HepG2 (cell line): ENCODE data around the gene GAN. TPM values are rescaled to one million over a fixed set of nuclear protein-coding genes. Genes with fewer than 3 reads are reported as not detected.

ENCODE experiments used
- ARNTL ChIP-seq: sonication (generic); formaldehyde crosslinking; IDR thresholded peaks from 2 replicates; pipeline ENCODE4 v1.4.0; 2020; ENCODE audit warnings: mild to moderate bottlenecking, missing genetic modification reagents
- DR1 ChIP-seq: sonication (generic); formaldehyde crosslinking; IDR thresholded peaks from 2 replicates; pipeline ENCODE4 v1.8.0; 2021; ENCODE audit warnings: mild to moderate bottlenecking, missing genetic modification reagents, inconsistent platforms
- ELF1 ChIP-seq: sonication (generic); formaldehyde crosslinking; IDR thresholded peaks from 2 replicates; pipeline ENCODE4 v1.4.0; 2020; ENCODE audit warnings: missing genetic modification reagents
- IKZF4 ChIP-seq: sonication (generic); formaldehyde crosslinking; IDR thresholded peaks from 2 replicates; pipeline ENCODE4 v1.5.1; 2020; ENCODE audit warnings: borderline replicate concordance, mild to moderate bottlenecking, low read depth, missing genetic modification reagents; ENCODE audit errors: not compliant biosample characterization
- ISX ChIP-seq: sonication (generic); formaldehyde crosslinking; conservative IDR thresholded peaks from 2 replicates; pipeline ENCODE4 v1.5.0; 2020; ENCODE audit warnings: missing genetic modification reagents
- KLF11 ChIP-seq: IDR thresholded peaks from 2 replicates; pipeline ENCODE4 v1.6.1; 2016; ENCODE audit warnings: missing compliant biosample characterization
- NFIC ChIP-seq: IDR thresholded peaks from 2 replicates; pipeline ENCODE4 v1.6.1; 2012; ENCODE audit warnings: mild to moderate bottlenecking, low read length, inconsistent platforms
- PHB2 ChIP-seq: fragments of 450-650 bp; IDR thresholded peaks from 2 replicates; pipeline ENCODE4 v1.6.1; 2018; ENCODE audit not compliant: partially characterized antibody
- PHF8 ChIP-seq: sonication (generic); formaldehyde crosslinking; IDR thresholded peaks from 2 replicates; pipeline ENCODE4 v1.5.0; 2020; ENCODE audit warnings: missing genetic modification reagents
- SAP130 ChIP-seq: IDR thresholded peaks from 2 replicates; pipeline ENCODE4 v1.6.1; 2016; ENCODE audit warnings: low read depth
- ZNF143 ChIP-seq: sonication (generic); formaldehyde crosslinking; IDR thresholded peaks from 2 replicates; pipeline ENCODE4 v1.4.0; 2020; ENCODE audit warnings: missing genetic modification reagents
- ZNF232 ChIP-seq: sonication (generic); formaldehyde crosslinking; IDR thresholded peaks from 2 replicates; pipeline ENCODE4 v1.4.0; 2020; ENCODE audit warnings: missing genetic modification reagents, borderline replicate concordance
- ZNF547 ChIP-seq: sonication (generic); formaldehyde crosslinking; IDR thresholded peaks from 2 replicates; pipeline ENCODE4 v1.5.1; 2020; ENCODE audit warnings: mild to moderate bottlenecking, missing genetic modification reagents
- ZNF629 ChIP-seq: sonication (generic); formaldehyde crosslinking; conservative IDR thresholded peaks from 2 replicates; pipeline ENCODE4 v1.5.0; 2020; ENCODE audit warnings: missing genetic modification reagents
- ZNF674 ChIP-seq: sonication (generic); formaldehyde crosslinking; IDR thresholded peaks from 2 replicates; pipeline ENCODE4 v1.5.0; 2020; ENCODE audit warnings: low read depth, mild to moderate bottlenecking, missing genetic modification reagents
- ZNF678 ChIP-seq: sonication (generic); formaldehyde crosslinking; IDR thresholded peaks from 2 replicates; pipeline ENCODE4 v1.4.0; 2020; ENCODE audit warnings: mild to moderate bottlenecking, missing genetic modification reagents
- ZNF781 ChIP-seq: sonication (generic); formaldehyde crosslinking; IDR thresholded peaks from 2 replicates; pipeline ENCODE4 v1.5.1; 2020; ENCODE audit warnings: borderline replicate concordance, mild to moderate bottlenecking, missing genetic modification reagents; ENCODE audit errors: not compliant biosample characterization
- polyA plus RNA-seq, 8 experiments: library from polyadenylated mRNA; depleted of rRNA in 3 of 8; stranded (reverse) in 7 of 8; unstranded in 1 of 8; fragments of >200 nt; fragmentation: Illumina TruSeq in 4 of 8; extraction: Trizol in 4 of 8; gene quantifications; 2 replicates each; pipeline versions ENCODE4 v1.2.1 to v1.2.3, GENCODE V29; 2011 to 2016; ENCODE audit warnings: low read depth in 4 of 8, missing spikeins in 1 of 8, mixed read lengths in 1 of 8; ENCODE audit not compliant: insufficient read depth in 1 of 8
- total RNA-seq, 5 experiments: library from RNA; depleted of rRNA; stranded (reverse); fragments of >200 nt; fragmentation: Illumina TruSeq; extraction: Trizol; gene quantifications; 2 replicates each; pipeline ENCODE4 v1.2.3, GENCODE V29; 2016; ENCODE audit warnings: low read depth in 1 of 5
- TF ChIP-seq, protein P1 (sequence below): sonication (generic); formaldehyde crosslinking; IDR thresholded peaks from 2 replicates; pipeline ENCODE4 v1.9.0; 2021; ENCODE audit warnings: missing genetic modification reagents, borderline replicate concordance
- TF ChIP-seq, protein P2 (sequence below), 2 experiments: sonication (generic) in 1 of 2; formaldehyde crosslinking in 1 of 2; IDR thresholded peaks; 2 replicates each; pipeline versions ENCODE4 v1.4.0 to v1.6.1; 2018 to 2020; ENCODE audit warnings: missing genetic modification reagents in 2 of 2, borderline replicate concordance in 1 of 2, low read depth in 1 of 2, mild to moderate bottlenecking in 1 of 2, missing biosample characterization in 1 of 2
- TF ChIP-seq, protein P3 (sequence below): IDR thresholded peaks from 2 replicates; pipeline ENCODE4 v1.6.1; 2016; ENCODE audit warnings: missing compliant biosample characterization, missing genetic modification reagents, borderline replicate concordance
- TF ChIP-seq, protein P4 (sequence below): sonication (generic); formaldehyde crosslinking; IDR thresholded peaks from 2 replicates; pipeline ENCODE4 v1.4.0; 2020; ENCODE audit warnings: mild to moderate bottlenecking, missing genetic modification reagents

Gene GAN
- total and polyA plus RNA-seq, 2 of the 13 experiments (the other 11 are each of a cell fraction or from before 2014, with no cell fraction given) = 4.3 to 11.0 TPM

DNA sequence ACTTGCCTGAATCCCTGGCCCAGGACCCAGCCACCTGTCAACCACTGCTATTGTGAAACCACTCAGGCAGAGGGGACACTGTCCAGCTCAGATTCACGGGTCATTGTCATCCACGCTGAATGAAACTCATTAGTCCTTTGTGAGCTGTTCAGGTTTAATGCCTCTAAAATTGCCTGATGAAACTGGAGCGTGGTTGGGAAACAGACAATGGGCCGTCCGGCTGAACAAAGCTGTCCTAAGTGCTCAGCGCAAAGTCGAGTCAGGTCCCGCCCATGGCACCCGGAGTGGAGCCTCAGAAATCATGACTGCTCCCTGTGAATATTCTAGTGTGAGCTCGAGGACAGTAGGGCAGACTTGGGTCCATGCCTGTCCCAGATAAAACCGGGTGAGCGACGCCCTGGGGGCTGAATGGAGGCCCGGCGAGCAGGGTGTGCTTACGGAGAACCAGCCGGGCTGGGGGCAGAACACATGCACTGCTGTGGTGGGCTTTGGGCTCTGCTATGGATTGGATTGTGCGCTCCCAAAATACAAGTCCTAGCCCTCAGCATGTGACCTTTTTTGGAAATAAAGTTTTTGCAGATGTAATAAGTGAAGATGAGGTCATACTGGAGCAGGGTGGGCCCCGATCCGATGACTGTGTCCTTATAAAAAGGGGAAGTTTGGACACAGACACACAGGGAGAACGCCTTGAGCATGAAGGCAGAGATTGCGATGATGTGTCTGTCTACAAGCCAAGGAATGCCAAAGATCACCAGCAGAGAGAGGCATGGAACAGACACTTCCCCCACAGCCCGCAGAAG, 117.0 kb downstream of the GAN start (continued):
- TF ChIP-seq, protein P1, sequence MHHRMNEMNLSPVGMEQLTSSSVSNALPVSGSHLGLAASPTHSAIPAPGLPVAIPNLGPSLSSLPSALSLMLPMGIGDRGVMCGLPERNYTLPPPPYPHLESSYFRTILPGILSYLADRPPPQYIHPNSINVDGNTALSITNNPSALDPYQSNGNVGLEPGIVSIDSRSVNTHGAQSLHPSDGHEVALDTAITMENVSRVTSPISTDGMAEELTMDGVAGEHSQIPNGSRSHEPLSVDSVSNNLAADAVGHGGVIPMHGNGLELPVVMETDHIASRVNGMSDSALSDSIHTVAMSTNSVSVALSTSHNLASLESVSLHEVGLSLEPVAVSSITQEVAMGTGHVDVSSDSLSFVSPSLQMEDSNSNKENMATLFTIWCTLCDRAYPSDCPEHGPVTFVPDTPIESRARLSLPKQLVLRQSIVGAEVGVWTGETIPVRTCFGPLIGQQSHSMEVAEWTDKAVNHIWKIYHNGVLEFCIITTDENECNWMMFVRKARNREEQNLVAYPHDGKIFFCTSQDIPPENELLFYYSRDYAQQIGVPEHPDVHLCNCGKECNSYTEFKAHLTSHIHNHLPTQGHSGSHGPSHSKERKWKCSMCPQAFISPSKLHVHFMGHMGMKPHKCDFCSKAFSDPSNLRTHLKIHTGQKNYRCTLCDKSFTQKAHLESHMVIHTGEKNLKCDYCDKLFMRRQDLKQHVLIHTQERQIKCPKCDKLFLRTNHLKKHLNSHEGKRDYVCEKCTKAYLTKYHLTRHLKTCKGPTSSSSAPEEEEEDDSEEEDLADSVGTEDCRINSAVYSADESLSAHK (CRISPR knock-in tag) = no peak
- TF ChIP-seq IKZF4 (CRISPR knock-in tag) (no peak), ARNTL (peak; percentile 22; the same call in 1 of the 2 replicates), DR1 (CRISPR knock-in tag) (no peak), PHB2 (no peak), ZNF678 (CRISPR knock-in tag) (peak; percentile 59; the same call in 1 of the 2 replicates), ZNF629 (CRISPR knock-in tag) (no peak; the same call in 1 of the 2 replicates), ZNF232 (peak; percentile 56; the same call in 1 of the 2 replicates), SAP130 (CRISPR knock-in tag) (peak; percentile 57; the same call in 1 of the 2 replicates), ISX (0 out of 2 replicates have a peak, but pooled peaks have one; percentile 11), ZNF674 (CRISPR knock-in tag) (no peak), PHF8 (CRISPR knock-in tag) (peak; percentile 31; the same call in 1 of the 2 replicates), ZNF781 (CRISPR knock-in tag) (no peak), KLF11 (CRISPR knock-in tag) (no peak), NFIC (no peak), ZNF143 (no peak), ELF1 (CRISPR knock-in tag) (no peak), ZNF547 (CRISPR knock-in tag) (no peak)
- TF ChIP-seq, protein P2, sequence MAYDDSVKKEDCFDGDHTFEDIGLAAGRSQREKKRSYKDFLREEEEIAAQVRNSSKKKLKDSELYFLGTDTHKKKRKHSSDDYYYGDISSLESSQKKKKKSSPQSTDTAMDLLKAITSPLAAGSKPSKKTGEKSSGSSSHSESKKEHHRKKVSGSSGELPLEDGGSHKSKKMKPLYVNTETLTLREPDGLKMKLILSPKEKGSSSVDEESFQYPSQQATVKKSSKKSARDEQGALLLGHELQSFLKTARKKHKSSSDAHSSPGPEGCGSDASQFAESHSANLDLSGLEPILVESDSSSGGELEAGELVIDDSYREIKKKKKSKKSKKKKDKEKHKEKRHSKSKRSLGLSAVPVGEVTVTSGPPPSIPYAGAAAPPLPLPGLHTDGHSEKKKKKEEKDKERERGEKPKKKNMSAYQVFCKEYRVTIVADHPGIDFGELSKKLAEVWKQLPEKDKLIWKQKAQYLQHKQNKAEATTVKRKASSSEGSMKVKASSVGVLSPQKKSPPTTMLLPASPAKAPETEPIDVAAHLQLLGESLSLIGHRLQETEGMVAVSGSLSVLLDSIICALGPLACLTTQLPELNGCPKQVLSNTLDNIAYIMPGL (CRISPR knock-in tag; IDR thresholded peaks at IDR 0.05; ENCODE audit: borderline replicate concordance in 1 of 2, low read depth in 1 of 2) = peak in 1 of 2 experiments; percentile 56; a peak in 2 of 4 replicates
- TF ChIP-seq, protein P3, sequence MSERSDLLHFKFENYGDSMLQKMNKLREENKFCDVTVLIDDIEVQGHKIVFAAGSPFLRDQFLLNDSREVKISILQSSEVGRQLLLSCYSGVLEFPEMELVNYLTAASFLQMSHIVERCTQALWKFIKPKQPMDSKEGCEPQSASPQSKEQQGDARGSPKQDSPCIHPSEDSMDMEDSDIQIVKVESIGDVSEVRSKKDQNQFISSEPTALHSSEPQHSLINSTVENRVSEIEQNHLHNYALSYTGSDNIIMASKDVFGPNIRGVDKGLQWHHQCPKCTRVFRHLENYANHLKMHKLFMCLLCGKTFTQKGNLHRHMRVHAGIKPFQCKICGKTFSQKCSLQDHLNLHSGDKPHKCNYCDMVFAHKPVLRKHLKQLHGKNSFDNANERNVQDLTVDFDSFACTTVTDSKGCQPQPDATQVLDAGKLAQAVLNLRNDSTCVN = no peak
- TF ChIP-seq, protein P4, sequence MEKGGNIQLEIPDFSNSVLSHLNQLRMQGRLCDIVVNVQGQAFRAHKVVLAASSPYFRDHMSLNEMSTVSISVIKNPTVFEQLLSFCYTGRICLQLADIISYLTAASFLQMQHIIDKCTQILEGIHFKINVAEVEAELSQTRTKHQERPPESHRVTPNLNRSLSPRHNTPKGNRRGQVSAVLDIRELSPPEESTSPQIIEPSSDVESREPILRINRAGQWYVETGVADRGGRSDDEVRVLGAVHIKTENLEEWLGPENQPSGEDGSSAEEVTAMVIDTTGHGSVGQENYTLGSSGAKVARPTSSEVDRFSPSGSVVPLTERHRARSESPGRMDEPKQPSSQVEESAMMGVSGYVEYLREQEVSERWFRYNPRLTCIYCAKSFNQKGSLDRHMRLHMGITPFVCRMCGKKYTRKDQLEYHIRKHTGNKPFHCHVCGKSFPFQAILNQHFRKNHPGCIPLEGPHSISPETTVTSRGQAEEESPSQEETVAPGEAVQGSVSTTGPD (CRISPR knock-in tag) = 0 out of 2 replicates have a peak, but pooled peaks have one; percentile 48
